ENCODE data around the gene NBPF1.
"Not testable (repeated sequence)": the region's sequence is repeated elsewhere in the genome, so short reads cannot be mapped to it uniquely, and the experiment has no call there.

- TF ChIP-seq, protein P1, sequence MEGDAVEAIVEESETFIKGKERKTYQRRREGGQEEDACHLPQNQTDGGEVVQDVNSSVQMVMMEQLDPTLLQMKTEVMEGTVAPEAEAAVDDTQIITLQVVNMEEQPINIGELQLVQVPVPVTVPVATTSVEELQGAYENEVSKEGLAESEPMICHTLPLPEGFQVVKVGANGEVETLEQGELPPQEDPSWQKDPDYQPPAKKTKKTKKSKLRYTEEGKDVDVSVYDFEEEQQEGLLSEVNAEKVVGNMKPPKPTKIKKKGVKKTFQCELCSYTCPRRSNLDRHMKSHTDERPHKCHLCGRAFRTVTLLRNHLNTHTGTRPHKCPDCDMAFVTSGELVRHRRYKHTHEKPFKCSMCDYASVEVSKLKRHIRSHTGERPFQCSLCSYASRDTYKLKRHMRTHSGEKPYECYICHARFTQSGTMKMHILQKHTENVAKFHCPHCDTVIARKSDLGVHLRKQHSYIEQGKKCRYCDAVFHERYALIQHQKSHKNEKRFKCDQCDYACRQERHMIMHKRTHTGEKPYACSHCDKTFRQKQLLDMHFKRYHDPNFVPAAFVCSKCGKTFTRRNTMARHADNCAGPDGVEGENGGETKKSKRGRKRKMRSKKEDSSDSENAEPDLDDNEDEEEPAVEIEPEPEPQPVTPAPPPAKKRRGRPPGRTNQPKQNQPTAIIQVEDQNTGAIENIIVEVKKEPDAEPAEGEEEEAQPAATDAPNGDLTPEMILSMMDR (IDR thresholded peaks at IDR 0.05), result not testable (repeated sequence)
- TF ChIP-seq POLR2A (IDR thresholded peaks at IDR 0.05), result not testable (repeated sequence)
Observed at GRCh38 chr1:16643001-16643411, 29.6 kb upstream of the NBPF1 start.
